GM12872 (cell line): ENCODE data around the gene CLIC4.

ENCODE experiments used
- CTCF ChIP-seq: IDR thresholded peaks from 3 replicates; pipeline ENCODE4 v1.5.1; 2011; ENCODE audit warnings: low read depth, mild to moderate bottlenecking, low read length, moderate library complexity; ENCODE audit not compliant: insufficient read depth

CLIC4 gene

DNA sequence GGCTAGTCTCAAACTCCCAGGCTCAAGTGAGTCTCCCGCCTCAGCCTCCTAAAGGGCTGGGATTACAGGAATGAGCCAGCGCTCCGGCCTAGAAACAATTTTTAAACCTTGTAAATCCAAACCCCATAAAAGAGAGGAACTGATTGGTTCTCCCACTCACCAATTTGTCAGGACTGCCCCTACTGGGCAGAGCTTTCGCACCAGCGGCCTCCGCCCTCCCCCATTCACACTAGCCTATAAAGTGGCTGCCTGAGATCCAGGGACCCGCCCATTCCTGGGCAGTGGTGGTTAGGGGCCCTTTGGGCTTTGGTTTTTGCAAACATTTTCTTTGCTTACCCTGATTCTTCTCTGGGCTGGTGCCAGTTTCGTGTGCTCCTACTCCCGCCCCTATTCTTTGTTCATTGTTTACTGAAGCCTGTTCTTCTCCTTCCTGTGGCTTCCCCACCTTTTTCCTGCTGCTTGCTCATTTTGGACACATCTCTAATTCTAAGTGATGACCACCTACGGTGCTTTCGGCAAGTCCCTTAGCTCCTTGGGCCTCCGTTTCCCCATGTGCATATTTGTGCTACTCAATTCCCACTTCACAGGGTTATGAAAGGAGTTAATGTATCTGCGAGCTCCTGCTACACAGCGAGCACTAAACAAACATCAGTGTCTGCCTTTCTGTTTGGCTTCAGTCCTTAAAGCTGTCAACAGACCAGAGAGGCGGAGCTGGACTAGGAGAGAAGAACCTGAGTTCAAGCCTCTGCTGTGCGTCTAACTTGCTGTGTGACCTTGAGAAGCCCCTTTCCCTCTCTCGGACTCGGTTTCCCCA is 39.8 kb upstream of the CLIC4 start:
- TF ChIP-seq CTCF, result no peak

DNA sequence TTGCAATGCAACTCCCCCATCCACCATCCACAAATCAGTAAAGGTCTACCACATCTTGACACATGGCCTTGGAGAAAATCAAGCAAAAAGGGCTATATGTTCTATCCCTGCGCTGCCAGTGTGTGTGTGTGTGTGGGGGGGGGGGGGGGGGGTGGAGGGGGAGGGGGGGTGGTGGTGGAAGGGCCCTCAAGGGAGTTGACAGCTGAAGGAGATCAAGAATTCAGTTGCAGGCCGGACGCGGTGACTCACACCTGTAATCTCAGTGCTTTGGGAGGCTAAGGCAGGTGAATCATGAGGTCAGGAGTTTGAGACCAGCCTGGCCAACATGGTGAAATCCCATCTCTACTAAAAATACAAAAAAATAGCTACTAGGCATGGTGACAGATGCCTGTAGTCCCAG is 37.6 kb upstream of the CLIC4 start:
- TF ChIP-seq CTCF, result no peak

DNA sequence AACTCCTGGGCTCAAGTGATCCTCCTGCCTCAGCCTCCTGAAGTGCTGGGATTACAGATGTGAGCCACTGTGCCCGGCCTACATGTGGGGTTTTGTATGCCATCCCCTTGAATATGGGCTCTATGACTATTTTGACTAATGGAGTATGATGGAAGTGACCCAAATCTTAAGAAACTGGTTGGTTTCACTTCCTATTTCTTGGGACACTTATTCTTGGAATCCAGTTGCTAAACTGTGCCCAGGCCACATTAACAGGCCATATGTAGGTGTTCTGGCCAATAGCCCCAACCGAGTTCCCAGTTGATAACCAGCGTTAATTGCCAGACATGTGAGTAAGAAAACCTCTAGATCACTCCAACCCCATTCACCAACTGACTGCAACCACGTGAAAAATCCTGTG is 36.3 kb upstream of the CLIC4 start:
- TF ChIP-seq CTCF, result no peak

GRCh38 chr1:24709791-24710441 is 35.3 kb upstream of the CLIC4 start:
- no peak for TF ChIP-seq CTCF

GRCh38 chr1:24711329-24711728 is 33.9 kb upstream of the CLIC4 start:
- no peak for TF ChIP-seq CTCF

DNA sequence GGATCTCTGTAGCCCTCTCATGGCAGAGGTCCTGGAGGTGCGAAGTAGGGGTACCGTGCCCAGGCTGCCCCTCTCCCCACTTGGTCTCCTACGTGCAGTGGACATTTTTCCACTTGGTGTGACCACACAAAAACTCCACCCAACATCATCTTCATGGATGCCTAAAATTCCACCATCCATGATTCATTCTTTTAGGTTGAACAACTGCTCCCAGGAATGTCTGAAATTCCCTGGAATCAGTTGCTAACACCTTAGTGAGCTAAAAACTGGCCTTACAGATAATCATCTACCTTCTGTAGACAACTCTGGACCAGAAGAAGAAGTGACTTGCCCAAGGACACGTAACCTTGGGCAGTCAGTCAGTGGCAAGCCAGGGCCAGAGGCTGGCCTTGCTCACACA is 32.1 kb upstream of the CLIC4 start:
- no peak for TF ChIP-seq CTCF

GRCh38 chr1:24713736-24714135 is 31.5 kb upstream of the CLIC4 start:
- TF ChIP-seq CTCF, result no peak
